ENCODE data around the gene HDAC3.
"Not testable (repeated sequence)": the region's sequence is repeated elsewhere in the genome, so short reads cannot be mapped to it uniquely, and the experiment has no call there.

Gene HDAC3

DNA sequence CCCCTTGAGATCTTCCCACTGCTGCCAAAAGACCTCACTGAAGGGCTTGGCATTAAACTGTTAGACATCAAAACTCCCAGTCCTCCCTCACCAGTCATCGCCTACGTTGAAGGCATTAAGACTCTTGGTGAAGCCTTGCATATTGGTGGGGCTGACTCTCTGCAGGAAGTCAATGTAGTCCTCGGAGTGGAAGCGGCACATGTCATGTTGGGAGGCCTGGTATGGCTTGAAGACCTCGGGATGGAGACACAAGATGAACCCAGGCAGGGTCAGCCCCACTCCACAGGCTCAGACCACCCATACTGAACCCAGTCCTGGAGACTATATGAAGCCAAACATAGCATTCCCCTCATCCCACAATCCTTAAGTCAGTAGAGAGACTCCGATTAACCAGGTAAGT is 1.9 kb downstream of the HDAC3 start:
- DNase-seq (ENCODE audit: low read depth), result no peak

DNA sequence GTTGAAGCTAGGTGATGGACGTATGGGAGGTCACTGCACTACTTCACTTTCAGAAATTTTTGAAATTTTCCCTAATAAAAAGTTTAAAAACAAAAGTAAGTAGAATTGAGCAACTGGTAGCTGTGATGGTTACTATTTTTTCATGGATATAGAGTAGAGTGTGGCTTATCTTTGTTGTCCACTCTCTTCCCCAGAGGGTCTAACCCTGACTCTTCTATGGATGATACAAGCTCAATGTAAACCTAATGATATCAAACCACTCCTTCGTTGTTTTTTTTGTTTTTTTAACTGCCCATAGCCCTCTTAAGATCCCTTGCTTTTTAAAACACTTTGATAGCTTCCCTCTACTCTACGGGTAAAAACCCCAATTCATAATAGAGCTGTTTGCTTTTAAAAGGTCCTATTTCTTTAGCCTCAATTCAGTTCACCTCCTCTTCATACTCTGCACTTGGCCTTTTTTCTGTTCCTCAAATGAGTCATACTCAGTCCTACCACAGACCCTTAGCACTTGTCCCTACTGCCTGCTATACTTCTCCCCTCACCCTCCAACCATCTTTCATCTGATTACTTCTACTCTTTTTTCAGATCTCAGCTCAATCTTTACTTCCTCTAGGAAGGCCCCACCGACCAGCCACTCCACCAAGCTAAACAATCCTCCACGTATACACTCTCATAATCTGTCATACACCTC is 2.6 kb downstream of the HDAC3 start:
- DNase-seq (ENCODE audit: low read depth), result no peak

DNA sequence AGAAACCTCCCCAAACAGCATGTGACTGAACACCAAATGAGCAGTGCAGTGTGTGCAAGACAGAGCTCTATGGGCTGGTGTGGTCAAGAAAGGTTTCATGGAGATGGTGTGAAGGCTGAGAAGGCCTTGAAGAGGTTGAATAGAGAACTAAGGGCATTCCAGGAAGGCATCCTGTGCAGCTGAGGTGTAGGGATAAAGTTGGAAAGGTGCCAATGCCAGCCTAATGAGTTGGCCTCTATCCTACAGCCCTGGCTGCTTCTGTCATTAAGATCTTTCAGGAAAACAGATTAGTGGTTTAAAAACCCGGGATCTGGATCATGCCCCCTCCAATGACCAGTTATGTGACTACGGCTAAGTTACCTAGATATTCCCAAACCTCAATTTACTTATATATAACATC is 4.0 kb downstream of the HDAC3 start:
- no peak for DNase-seq (ENCODE audit: low read depth)

DNA sequence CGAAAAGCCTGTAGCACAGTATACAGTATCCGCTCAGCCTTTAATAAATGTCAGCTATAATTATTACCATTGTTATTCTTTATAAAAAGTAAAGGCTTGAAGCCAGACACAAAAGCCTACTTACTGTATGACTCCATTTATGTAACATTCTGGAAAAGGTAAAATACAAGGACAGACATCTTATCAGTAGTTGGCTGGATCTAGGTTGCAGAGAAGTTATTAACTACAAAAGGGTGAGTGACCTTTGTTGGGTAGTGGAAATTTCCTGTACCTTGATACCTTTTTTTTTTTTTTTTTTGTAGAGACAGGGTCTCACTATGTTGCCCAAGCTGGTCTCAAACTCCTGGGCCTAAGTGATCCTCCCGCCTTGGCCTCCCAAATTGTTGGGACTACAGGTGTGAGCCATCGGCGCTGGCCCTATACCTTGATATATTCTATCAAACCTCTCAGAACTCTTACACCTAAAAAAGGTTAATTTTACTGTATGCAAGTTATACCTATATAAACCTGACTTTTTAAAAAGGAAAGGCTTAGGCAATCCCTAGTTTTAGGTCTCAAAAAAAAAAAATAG is 6.0 kb downstream of the HDAC3 start:
- no peak for DNase-seq (ENCODE audit: low read depth)

DNA sequence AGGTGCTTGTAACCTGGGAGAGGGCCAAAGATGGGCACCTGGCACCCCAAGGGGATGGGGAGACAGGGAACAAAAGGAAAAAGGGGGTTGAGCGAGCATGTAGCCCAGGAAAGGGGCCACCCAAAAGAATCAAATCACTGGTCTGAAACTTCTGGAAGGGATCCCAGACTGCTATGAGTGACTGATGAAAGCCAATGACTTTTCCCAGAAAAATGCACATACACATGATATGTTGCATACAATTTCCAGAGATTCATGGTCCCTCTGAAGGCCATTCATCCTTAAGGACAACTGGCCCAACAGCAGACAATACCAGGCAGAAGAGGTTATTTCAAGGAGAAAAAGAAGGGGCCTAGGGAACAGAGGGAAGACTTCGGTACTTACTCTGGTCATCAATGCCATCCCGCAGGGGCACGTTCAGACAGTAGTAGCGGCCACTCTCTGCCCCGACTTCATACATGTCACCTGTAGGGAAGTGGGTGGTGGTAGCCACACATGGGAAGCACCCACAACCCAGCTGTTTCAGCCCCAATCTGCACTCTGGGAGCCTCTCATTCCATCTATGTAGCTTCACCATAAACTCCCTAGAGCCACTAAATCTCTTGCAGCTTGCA is 8.4 kb downstream of the HDAC3 start:
- DNase-seq (ENCODE audit: low read depth), result no peak

DNA sequence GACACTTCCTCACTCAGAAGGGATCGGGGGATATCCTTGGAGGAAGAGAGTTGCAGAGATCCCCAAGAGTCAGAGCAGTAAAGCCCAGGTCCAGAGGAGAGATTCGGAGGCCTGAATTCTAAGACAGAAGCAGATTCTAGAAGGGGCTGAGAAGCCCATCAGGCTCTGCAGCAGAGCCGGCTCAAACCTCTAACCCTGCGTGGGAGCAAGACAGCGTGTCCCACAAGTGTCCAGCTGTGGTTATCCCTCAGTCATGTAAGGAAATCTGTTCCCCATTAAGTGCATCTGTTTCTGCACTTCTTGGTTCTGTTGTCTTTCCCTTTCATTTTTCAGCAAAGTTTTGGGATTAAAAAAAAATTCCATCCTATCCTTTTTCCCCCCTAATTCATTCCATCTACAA is 13.0 kb downstream of the HDAC3 start:
- no peak for DNase-seq (ENCODE audit: low read depth)

DNA sequence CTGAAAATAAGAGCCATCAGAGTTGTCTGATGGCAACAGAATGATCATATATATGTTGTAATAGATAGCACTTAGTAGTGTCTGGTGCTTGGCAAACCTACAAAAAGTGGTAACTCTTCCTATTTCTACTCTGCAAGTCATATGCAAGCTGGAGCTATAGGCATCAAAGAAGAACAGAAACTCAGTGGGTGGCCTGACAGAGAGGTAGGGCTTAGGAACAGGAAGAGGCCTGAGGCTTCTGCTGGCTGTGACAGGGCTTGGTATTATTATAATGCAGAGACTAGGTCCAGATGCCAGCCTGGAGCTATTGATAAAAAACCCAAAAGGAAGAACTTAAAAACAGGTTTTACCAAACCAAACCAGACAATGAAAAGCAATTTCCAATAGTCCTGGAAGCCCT is 13.5 kb downstream of the HDAC3 start:
- no peak for DNase-seq (ENCODE audit: low read depth)

DNA sequence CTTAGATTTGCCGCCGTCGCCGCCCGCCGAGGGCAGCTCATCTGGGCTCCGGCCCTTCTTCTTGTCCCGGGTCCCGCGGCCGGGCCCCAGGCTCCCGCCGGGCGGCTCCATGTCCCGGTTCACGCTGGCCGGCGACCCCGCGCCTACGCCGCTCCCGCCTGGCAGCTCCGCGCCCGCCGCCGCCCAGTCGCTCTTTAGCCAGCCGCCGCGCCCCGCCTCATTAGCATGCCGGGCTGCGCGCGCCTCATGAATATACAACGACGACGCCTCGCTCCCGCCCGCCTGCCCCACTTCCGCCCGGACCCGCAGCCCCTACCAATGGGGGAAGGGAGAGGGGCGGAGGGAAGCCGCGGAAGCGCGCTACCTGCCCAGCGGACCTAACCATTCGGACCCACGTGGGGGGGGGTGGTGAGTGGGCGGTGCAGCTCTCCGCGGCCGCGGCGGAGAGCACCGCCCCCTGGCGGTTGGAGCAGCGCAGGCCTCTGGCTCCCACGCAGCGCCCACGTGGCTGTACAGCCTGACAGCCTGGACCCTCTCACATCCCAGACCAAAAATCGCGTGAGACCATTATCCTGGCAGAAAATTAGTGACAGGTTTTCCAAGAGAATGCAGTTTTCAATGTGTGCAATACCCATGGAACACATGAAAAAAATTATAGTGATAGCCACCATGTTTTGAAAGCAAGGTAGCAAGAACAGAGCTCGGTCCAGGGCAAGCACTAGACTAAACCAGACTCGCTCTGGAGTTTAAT is 17.7 kb downstream of the HDAC3 start, which contains the start of gene DIAPH1:
DIAPH1 (minus strand) TSS at position 197 of the 751 bp plus-strand sequence; CDS start at position 111, 86 bp downstream.
- DNase-seq (ENCODE audit: low read depth), result peak; percentile 69

DNA sequence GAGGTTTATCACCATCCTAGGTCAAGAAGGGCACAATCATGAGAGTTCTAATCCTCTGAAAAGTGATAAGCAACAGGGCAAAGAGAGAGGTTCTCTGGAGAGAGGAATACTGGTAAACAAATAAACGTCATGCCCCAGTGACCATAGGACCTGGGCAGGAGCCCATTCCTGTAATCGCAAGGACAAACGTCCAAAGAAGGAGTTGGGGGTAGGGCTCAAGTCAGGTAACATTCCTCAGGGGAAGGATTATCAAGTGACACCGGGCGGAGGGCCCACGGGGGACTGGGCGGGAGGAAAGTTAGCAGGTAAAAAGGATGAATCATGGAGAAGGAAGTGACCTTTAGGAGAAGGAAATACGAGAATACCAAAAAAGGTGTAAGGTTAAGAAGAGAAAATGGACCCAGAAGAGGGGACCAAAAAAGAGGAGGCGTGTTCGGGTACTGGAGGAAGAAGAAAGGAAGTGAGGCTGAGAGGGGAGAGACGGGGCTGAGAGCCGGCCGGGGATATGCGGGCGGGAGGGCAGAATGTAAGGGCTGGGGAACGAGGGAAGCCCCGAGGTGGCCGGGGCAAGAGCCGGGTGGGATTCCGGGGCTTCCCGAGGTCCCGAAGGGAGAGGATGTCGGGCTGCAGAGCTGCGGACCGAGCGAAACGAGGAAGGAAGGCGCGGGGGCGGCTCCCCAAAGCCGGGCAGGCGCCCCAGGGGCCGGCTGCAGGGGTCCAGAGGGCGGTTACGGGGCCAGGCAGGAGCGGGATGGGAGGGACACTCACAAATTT is 18.4 kb downstream of the HDAC3 start:
- no peak for DNase-seq (ENCODE audit: low read depth)

DNA sequence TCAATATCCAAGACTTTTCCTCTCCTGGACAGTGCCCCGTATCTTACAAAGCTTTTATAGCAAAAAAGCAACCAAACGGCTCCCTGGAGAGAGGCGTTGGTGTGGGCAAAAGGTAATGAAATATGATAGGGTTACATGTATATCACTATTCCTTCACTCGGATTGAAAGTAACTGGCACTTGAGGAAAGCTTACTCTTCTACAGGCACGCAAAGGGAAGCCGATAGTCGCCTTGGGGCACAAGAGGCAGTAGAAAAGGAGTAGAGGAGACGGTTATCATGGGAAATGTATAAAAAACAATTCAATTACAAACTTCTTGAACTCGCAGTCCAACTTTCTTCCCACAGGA is 19.0 kb downstream of the HDAC3 start:
- DNase-seq (ENCODE audit: low read depth), result no peak

DNA sequence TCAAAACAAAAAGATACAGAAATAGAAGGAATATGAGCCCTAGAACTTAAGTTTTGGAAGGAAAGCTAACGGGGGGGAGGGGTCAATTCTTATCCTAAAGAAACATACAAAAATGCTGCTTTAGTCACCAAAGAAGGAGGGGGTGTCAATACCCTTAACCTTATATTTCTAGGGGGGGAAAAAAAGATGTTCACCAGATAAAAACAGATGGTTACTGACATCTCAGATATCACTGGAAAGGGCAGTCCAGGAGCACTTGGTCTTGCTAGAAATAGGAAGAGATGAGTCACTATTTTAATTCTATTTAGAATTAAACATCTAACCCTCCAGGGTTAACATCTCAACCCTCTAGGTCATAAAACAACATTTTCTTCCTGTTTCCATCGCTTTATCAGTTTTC is 19.5 kb downstream of the HDAC3 start:
- DNase-seq (ENCODE audit: low read depth), result no peak

DNA sequence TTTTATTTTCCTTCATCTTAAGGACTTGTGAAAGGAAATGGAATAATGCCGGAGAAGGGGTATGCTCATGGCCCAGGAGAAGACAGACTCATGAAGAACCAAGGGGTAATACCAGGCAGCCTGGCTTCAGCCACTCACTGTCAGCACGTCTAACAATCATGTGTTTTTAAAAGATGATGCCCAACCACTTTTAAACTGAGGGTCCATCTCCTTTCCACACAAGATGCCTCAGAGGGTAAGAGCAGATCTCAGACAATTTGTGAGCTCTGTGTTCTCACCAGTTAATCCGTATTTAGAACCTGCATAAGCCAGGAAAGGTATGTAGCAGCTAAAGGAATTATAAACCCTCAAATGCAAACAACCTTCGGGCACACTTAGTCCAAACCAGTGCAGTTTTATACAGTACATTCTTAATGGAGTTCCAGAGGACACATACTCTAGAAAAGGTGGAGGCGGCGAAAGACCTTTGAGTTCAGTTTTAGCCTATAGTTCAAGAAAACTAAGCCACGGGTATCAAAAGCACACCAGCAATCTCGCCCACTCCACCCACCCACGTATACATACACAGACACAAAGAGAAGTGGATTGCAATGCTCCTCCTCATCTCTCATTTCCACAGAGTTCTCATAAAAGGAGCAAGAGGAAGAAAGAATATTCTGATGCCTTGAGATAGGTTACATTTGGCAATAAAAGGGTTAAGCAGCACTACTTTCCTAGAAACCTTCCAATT is 20.5 kb downstream of the HDAC3 start:
- no peak for DNase-seq (ENCODE audit: low read depth)

DNA sequence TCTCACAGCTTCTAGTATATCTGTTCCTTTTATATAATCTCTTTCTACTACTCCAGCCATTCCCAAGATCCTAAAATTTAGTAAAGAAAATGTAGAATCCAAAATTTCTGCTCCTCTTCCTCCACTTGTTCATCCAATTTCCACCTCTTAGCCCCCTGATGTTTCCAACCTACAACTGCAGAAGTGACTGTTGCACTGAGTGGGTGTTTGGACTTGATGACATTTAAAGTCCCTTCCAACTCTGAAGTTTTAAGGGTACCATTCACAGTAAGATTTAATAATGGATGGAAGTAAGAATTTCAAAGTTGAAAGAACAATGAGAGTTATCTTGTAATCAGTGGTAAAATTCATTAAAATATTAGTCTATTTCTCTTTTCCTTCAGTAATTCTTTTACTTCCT is 23.3 kb downstream of the HDAC3 start:
- DNase-seq (ENCODE audit: low read depth), result no peak

DNA sequence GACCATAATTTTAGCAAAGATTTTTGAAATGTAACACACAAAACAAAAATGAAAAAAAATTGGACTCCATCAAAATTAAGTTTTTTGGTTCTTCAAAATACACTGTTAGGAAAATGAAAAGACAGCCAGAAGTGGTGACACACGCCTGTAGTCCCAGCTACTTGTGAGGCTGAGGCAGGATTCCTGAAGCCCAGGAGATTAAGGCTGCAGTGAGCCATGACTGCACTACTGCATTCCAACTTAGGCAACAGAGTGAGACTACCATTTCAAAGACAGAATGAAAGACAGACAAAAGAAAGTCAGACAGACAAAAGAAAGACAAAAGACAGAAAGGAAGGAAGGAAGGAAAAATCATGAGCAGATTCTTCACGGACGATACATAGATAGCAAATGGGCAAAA is 25.4 kb downstream of the HDAC3 start:
- no peak for DNase-seq (ENCODE audit: low read depth)

DNA sequence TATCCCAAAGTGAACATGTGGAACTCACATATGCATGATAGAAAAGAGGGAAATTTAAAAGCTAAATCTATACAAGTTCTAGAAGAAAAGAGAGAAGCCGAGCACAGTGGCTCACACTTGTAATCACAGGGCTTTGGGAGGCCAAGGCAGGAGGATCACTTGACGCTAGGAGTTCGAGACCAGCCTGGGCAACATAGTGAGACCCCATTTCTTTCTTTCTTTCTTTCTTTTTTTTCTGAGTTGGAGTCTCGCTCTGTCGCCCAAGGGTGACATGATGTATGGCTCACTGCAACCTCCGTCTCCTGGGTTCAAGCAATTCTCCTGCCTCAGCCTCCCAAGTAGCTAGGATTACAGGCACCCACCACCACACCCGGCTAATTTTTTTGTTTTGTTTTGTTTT is 26.7 kb downstream of the HDAC3 start:
- not testable (repeated sequence) for DNase-seq (ENCODE audit: low read depth)

DNA sequence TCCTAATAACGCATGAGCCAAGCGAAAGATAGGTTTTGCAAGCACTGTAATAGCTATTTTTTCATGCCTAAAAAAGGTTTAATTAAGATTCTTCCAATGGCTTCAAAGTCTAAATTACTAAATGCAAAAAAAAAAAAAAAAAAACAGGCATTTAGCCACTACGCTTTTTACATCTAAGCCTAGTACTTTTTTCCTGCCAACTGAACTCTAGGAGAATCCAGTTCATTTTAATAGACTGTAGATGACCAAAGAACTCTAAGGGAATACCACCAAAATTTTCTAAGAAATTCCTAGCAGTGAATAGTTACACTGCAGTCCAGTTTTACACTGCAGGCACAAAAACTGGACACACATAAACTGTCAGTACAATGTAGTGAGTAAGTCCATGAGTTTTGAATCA is 27.6 kb downstream of the HDAC3 start:
- no peak for DNase-seq (ENCODE audit: low read depth)

DNA sequence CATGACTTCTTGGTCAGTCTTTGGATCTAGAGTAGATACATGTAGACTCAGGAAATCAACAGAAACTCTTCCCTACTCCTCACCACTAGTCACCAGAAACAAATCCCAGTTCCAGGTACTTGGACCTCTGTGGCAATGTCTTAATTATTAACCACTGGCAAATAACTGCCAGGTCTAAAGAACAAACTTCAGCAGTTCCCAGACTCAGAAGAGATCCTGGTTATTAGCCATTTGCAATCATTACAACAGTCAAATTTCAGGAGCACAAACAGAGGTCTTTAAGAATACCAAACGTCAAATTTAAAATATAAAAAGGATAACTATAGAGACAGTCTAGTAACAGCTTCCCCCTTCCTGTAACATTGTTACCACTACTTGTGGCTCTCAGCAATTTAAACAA is 28.1 kb downstream of the HDAC3 start:
- DNase-seq (ENCODE audit: low read depth), result no peak

DNA sequence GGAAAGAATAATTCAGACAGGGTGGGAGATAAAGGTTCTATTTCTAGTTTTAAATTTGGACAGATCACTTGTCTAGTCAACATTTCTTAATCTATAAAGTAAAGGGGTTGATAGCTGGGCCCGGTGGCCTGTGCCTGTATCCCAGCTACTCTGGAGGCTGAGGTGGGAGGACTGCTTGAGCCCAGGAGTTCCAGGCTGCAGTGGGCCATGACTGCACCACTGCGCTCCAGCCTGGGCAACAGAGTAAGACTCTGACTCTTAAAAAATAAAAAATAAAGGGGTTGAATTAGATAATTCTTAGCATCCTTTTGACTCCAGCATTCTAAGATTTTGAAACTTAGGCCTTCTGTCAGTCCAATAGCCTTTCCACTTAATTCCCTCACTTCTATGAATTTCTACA is 28.6 kb downstream of the HDAC3 start:
- no peak for DNase-seq (ENCODE audit: low read depth)

DNA sequence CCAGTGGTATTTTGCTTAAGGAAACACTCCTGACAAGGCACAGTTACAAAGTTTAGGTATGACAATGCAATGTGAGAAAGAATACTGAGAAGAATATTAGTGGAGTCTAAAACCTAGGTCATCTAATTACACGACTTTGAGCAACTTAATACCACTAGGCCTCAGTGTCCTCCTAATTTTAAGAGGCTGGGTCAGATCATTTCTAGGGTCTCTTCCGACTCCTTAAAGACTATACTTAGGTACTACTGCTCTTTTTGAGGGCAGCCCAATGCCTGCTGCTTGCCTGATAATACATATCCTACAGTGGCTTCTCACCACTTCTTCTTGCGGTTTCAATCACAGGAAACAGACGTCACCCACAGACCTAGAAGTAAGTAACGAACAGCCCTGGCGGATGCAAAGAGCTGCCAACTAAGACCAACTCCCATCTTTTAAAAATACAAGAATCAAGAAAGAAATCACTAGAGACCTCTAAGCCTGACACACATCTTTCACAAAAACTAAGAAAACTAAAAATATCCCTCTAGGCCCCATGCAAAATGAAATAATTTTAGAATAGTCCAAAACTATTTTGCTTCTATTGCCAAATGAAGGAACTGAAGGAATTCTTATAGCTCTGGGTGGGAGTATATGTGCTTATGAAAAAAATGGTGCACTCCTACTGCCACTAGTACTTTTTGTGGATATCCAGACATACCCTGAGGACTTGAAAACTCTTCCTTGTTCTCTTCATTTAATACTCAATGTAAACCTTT is 30.9 kb downstream of the HDAC3 start:
- DNase-seq (ENCODE audit: low read depth), result no peak

DNA sequence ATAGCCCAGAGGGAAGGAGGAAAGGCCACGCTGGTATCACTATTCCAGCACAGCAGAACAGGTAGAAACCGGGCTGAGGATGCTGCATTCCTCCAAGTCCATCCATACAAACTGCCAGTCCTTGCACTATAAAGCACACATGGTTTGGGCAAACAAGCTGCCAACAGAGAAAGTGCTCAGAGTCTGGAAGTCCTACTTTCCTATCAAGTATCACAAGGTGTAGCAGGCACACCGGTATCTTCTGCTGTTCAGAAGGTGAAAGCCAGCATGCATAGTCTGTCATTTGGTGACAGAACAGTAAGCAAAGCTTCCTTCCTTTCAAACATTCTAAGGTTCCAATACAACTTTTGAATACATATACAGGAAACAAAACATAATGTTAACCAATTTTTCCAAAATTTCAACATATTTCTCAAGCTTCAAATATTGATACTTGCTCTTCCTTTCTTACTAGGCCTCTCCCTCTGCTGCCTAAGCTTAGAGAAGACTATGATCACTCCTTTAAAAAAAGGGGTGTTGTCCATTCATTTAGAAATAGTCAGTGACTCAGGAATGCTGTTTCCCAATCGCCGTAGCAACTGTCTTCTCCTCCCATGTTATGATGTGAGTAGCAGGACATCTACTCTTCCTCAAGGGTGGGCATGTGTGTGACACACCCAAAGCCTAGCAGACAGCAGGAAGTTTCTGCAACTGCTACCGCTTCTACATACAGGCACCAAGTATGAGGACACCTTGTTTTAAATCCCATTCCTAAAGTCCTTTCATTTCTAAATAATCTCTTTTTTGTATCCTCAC is 32.5 kb downstream of the HDAC3 start:
- peak; percentile 95 for DNase-seq (ENCODE audit: low read depth)
